PC-9 (cell line): ENCODE data around the gene ASTN2.

Source experiments
- CTCF ChIP-seq: fragments of 200-600 bp; sonication (generic); conservative IDR thresholded peaks from 2 replicates; pipeline ENCODE4 v1.6.1; 2017; ENCODE audit warnings: mixed run types, antibody characterized with exemption, mild to moderate bottlenecking, moderate library complexity
- EZH2 ChIP-seq: fragments of 200-600 bp; sonication (generic); IDR thresholded peaks from 2 replicates; pipeline ENCODE4 v1.8.0; 2017; ENCODE audit warnings: antibody characterized with exemption, low read depth

- TF ChIP-seq EZH2 = no peak
- no peak for TF ChIP-seq CTCF
Measured at GRCh38 chr9:117044241-117044640, 370.6 kb downstream of the ASTN2 start.
